Left cardiac atrium (tissue), 4 donors: Measurements from ENCODE around the gene EMC9. TPM values are rescaled to one million over a fixed set of nuclear protein-coding genes. Genes with fewer than 3 reads are reported as not detected.

Source experiments
- ATAC-seq, 2 donors: fragments of 200-7000 bp; cut with Tn5 transposase; one replicate each; pipeline ENCODE4 v1.9.1; 2020; ENCODE audit warnings: mild to moderate bottlenecking in 2 of 2, moderate library complexity in 2 of 2
- DNase-seq: peaks from one replicate; pipeline ENCODE4 v3.0.0-alpha.2; 2020
- intact Hi-C, 2 donors: fragments of 100-400 bp; cut with DNase I; formaldehyde crosslinking; loops; one replicate each; pipeline versions ENCODE4 v1.14.1 to v1.15.1; 2022 to 2023
- total RNA-seq, 2 donors: library from RNA; stranded (reverse); fragmentation: NEBNext Ultra II Directional; extraction: Animal tissue kit (Norgen Biotek cat#: 25700); gene quantifications; one replicate each; pipeline ENCODE4 v1.2.1, GENCODE V29; 2021
- donor health status: DM: no; HTN: yes; CAD: no.
- donor health status: DM: no; HTN: yes; CAD: no; lungs with severe emphysema.
- donor health status: DM: yes; HTN: yes; CAD: no.
- donor health status: Dilated cardiomyopathy.

EMC9 gene
- total RNA-seq, 2 donors from 2014 or later: 14.3 to 22.0 TPM

- intact Hi-C loops: no loop called here
- DNase-seq (no peak), ATAC-seq (no peak)
Measured at GRCh38 chr14:24136684-24137528, 4.5 kb downstream of the EMC9 start.

GRCh38 chr14:24135834-24136683 lies 5.3 kb downstream of the EMC9 start, which contains the start of gene PSME1:
Gene PSME1 (plus strand): TSS chr14:24136194. CDS start chr14:24136263, 69 bp downstream.
- intact Hi-C loops: no loop called here
- peak; percentile 95 for ATAC-seq

DNA sequence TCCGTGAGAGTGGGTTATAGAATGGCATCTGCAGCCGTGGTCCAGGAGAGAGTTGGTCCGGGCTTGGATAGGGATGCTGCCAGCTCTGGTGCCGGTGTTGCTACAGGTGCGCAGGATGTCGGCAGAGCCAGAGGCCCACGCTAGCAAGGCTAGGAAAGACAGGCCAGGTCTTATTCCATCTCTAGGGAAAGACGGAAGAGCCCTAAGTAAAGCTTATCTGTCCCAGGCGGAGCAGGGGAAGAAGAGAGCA lies 5.9 kb downstream of the EMC9 start:
- no peak for DNase-seq
- no peak for ATAC-seq
- intact Hi-C loops: no loop called here

More at GRCh38 chr14:24135834-24136683, 5.3 kb downstream of the EMC9 start, which contains the start of gene PSME1:
- DNase-seq: peak; percentile 95

- intact Hi-C loops: no loop called here
- ATAC-seq (no peak), DNase-seq (no peak)
Measured at GRCh38 chr14:24133735-24134134, 7.7 kb downstream of the EMC9 start.

DNA sequence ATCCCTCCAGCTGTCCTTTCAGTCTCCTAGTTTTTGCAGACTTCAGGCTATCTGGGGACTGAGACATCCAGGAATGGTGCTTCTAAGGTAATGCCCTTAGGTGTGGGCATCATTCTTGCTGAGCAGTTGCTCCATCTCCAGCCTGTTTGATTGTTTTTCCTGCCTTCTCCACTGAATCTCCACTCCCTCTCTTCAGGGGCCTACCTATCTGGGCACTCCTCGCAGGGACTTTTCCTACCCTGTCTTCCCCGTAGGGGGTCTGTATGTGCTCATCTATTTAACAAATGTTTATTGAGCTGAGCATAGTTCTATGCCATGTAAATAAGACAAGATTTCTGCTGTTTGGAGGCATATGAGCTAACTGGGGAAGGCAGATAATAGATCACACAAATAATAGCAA lies 8.4 kb downstream of the EMC9 start:
- ATAC-seq: no peak
- intact Hi-C loops: no loop called here

DNA sequence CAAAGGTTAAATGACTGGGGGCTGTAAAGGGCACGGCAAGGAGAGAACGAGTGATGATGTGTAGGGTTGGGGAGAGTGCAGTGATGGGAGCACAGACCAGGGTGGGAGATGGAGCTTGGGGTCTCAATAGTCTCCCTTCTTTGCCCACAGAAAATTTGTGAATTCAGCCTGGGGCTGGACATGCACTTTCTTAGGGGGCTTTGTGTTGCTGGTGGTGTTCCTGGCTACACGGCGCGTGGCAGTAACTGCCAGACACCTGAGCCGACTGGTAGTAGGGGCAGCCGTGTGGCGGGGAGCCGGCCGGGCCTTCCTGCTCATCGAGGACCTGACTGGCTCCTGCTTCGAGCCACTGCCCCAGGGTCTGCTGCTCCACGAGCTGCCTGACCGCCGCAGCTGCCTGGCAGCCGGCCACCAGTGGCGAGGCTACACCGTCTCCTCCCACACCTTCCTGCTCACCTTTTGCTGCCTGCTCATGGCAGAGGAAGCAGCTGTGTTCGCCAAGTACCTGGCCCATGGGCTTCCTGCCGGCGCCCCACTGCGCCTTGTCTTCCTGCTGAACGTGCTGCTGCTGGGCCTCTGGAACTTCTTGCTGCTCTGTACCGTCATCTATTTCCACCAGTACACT lies 9.2 kb downstream of the EMC9 start:
- ATAC-seq: no peak
- DNase-seq: no peak
- intact Hi-C loops: no loop called here

More for the DNA sequence above, 8.4 kb downstream of the EMC9 start:
- DNase-seq: no peak

- DNase-seq (no peak), ATAC-seq (peak; percentile 1 to 5)
- intact Hi-C loops: no loop called here
Measured at GRCh38 chr14:24131549-24131966, 9.8 kb downstream of the EMC9 start.

DNA sequence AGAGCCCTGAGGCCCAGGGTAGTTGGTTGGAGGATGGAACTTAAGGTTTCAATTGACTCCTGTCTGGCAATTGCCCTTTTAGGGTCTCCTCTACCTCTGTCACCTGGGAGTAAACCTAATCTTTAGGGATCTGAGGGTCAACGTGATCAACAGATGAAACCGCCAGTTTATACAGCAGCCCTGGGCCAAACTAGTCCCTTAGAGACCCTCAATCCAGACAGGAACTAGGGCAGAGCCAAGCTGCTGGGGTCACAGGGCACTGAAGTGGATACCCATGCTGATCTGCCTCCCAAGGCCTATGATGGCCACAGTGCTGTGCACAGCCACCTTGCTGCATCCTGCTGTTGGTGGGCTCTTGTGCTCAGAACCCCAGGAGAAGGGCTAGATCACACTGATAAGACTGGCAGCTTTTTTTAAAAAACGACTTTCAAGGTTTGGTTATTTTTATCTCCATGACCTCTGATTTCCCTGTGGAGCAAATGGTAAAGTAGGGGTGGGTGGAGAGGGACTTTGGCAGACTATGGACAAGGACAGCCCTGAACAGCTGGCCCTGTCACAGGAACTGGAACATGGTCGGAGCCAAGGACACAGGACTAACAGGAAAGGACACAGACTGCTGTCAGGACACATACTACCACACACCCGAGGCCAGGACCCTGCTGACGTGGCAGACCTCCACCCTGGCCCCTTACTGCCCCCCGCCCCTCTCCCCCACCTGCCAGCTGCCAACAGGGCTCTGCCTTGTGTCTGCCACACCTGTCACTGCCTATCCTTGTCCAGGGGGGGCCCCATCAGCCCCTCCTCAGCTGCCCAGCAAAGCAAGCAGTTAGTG lies 10.5 kb downstream of the EMC9 start:
- peak; percentile 62 to 64 for ATAC-seq
- intact Hi-C loops: no loop called here
- DNase-seq: peak; percentile 74

- DNase-seq (no peak), ATAC-seq (no peak)
- intact Hi-C loops: no loop called here
Measured at GRCh38 chr14:24130380-24130716, 11.0 kb downstream of the EMC9 start, which contains the start of gene FITM1. Gene FITM1 (plus strand): TSS chr14:24130659. CDS start chr14:24131564, 905 bp downstream.

DNA sequence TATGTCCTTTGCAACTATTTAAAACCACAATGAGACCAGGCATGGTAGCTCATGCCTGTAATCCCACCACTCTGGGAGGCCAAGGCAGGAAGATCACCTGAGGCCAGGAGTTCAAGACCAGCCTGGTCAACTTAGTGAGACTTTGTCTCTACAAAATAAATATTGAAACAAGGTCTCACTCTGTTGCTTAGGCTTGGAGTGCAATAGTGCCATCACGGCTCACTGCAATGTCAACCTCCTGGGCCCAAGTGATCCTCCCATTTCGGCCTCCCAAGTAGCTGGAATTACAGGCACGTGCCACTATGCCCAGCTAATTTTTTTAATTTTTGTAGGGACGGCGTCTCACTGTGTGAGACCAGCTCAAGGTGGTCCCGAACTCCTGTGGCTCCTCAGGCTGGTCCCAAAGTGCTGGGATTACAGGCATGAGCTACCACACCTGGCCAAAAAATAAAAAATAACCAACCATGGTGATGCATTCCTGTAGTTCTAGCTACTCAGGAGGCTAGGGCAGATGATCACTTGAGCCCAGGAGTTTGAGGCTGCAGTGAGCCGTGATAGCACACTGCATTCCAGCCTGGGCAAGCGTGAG lies 11.9 kb downstream of the EMC9 start:
- no peak for DNase-seq
- ATAC-seq: no peak
- intact Hi-C loops: no loop called here

- intact Hi-C loops: no loop called here
- no peak for DNase-seq
Measured at GRCh38 chr14:24127673-24128072, 13.7 kb downstream of the EMC9 start.

DNA sequence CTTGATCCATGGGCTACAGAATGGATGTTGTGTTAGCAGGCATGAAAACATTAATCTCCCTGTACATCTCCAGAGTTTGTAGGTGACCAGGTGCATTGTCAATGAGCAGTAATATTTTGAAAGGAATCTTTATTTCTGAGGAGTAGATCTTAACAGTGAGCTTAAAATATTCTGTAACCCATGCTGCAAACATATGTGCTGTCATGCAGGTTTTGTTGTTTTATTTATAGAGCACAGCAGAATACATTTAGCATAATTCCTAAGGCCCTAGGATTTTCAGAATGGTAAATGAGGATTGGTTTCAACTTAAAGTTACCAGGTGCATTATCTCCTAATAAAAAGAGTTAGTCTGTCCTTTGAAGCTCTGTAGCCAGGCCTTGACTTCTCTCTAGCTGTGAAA lies 14.5 kb downstream of the EMC9 start:
- no peak for DNase-seq
- no peak for ATAC-seq
- intact Hi-C loops: no loop called here

More at GRCh38 chr14:24127673-24128072, 13.7 kb downstream of the EMC9 start:
- no peak for ATAC-seq

GRCh38 chr14:24123424-24124417 lies 17.7 kb downstream of the EMC9 start:
- intact Hi-C loops: no loop called here
- no peak for DNase-seq
- ATAC-seq: no peak

- no peak for ATAC-seq
- DNase-seq: no peak
Measured at GRCh38 chr14:24122898-24123297, 18.5 kb downstream of the EMC9 start.

DNA sequence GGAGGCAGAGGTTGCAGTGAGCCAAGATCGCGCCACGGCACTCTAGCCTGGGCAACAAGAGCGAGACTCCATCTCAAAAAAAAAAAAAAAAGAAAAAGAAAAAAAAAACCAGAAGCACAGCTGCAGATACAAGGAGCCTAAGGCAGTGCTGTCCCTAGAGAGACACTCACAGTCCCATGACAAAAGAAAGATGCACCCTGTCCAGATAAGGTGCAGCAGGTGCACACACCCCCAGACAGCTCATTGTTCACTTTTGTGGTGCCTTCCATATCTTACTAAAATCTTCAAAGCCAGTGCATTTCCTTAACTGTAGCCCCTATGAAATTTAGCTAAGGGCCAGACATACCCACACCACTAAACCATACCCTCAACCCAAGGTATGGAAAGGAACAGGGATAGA lies 19.0 kb downstream of the EMC9 start:
- intact Hi-C loops: no loop called here
- no peak for ATAC-seq
- no peak for DNase-seq

More at GRCh38 chr14:24122898-24123297, 18.5 kb downstream of the EMC9 start:
- intact Hi-C loops: no loop called here

- intact Hi-C loops: no loop called here
- DNase-seq (no peak), ATAC-seq (no peak)
Measured at GRCh38 chr14:24121210-24121609, 20.2 kb downstream of the EMC9 start.

DNA sequence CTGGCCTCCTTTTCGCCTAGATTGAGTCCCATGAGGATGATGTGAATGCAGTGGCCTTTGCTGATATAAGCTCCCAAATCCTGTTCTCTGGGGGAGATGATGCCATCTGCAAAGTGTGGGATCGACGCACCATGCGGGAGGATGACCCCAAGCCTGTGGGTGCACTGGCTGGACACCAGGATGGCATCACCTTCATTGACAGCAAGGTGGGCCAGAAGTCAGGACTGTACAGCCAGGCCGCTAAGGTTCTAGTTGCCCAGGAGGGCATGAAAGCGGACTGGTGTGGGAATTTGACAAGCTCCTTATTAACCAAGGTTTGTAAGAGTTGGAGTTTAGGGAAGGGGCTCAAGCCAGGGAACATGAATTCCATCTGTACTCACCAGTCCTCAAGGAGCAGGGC lies 21.7 kb downstream of the EMC9 start:
- intact Hi-C loops: no loop called here
- DNase-seq (no peak), ATAC-seq (no peak)
